Activated CD4-positive, alpha-beta memory T cell treated with anti-CD3 and anti-CD28 coated beads for 36 hours (primary cell): ENCODE data around the gene SERPINB6. TPM values are rescaled to one million over a fixed set of nuclear protein-coding genes. Genes with fewer than 3 reads are reported as not detected.

Experiments used
- CTCF ChIA-PET: fragments of 350-600 bp; sonication (Branson Sonifier 250); formaldehyde crosslinking; loops from one replicate; lab custom pipeline; 2021; ENCODE audit warnings: antibody characterized with exemption, inconsistent platforms; lab: Charles Lee
- POLR2A ChIA-PET: fragments of 350-600 bp; sonication (Branson Sonifier 250); formaldehyde crosslinking; loops from one replicate; lab custom pipeline; 2021; ENCODE audit warnings: antibody characterized with exemption; lab: Charles Lee
- DNase-seq: peaks from one replicate; pipeline ENCODE4 v3.0.0-alpha.2; 2020
- H3K27ac Mint-ChIP-seq: one replicate; pipeline ENCODE4 v1.8.0; 2021; ENCODE audit warnings: mixed read lengths
- H3K27me3 Mint-ChIP-seq: one replicate; pipeline ENCODE4 v1.8.0; 2021; ENCODE audit warnings: mixed read lengths
- H3K36me3 Mint-ChIP-seq: one replicate; pipeline ENCODE4 v1.8.0; 2021; ENCODE audit warnings: mixed read lengths
- H3K4me1 Mint-ChIP-seq: one replicate; pipeline ENCODE4 v1.8.0; 2021; ENCODE audit warnings: low read depth, mixed read lengths
- H3K4me3 Mint-ChIP-seq: one replicate; pipeline ENCODE4 v1.8.0; 2021; ENCODE audit warnings: mild to moderate bottlenecking, mixed read lengths
- H3K9me3 Mint-ChIP-seq: one replicate; pipeline ENCODE4 v1.8.0; 2021; ENCODE audit warnings: mixed read lengths
- intact Hi-C: fragments of 100-400 bp; cut with micrococcal nuclease; formaldehyde crosslinking; loops from one replicate; pipeline ENCODE4 v1.15.1; 2023
- total RNA-seq, 2 experiments: library from RNA; stranded (reverse); gene quantifications; one replicate each; pipeline ENCODE4 v1.2.3, GENCODE V29; 2021

The SERPINB6 gene
- total RNA-seq, 2 experiments from 2014 or later, result 59.0 to 64.7 TPM

- Mint-ChIP-seq H3K27me3 (no peaks in the 10 kb centered on the region), H3K4me1 (peaks cover 20% of the 10 kb centered on the region), H3K9me3 (no peaks in the 10 kb centered on the region), H3K36me3 (no peaks in the 10 kb centered on the region), H3K4me3 (peak overlapping the region; percentile 84), H3K27ac (peak overlapping the region; percentile 96)
- CTCF ChIA-PET, result interaction anchor here (1.1 to 7.2 kb wide), 12 partner anchors 11 to 197 kb away, joined by 3 to 84 read pairs (median 11); partner anchors contain the start of gene SERPINB1
- intact Hi-C loops, result loop anchor here (2.0 to 10.0 kb wide), 3 partner anchors 17 to 353 kb away; partner anchors contain the start of gene SERPINB6
- POLR2A ChIA-PET, result interaction anchor here (0.6 to 4.4 kb wide), 10 partner anchors 10 to 195 kb away, joined by 3 to 44 read pairs (median 8); partner anchors contain the start of genes SERPINB1 and SERPINB6
- no peak for DNase-seq
These were observed 16.7 kb upstream of the SERPINB6 start for GRCh38 chr6:2988094-2988425.

DNA sequence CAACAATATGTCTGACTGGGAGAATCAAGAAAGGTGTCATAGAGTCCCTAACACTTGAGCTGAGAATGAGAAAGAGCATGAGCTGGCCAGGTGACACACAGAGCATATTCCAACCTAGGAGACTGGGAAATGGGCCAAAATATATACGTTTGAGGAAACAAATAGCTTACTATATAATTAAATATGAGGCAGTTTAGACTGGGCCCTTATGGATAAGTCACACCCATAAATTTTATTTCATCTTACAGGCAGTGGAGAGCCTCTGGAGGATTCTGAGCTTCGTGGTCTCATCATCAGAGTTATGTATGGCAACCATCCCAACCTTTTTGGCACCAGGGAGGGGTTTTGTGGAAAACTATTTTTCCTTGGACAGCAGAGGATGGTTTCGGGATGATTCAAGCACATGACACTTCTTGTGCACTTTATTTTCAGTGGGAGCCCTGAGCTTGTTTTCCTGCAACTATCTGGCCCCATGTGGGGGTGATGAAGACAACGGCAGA is 15.4 kb upstream of the SERPINB6 start:
- Mint-ChIP-seq H3K27me3 (no peaks in the 10 kb centered on the region), H3K36me3 (no peaks in the 10 kb centered on the region), H3K4me1 (peaks cover 20% of the 10 kb centered on the region), H3K4me3 (no peak overlapping the region), H3K9me3 (no peaks in the 10 kb centered on the region), H3K27ac (peak overlapping the region; percentile 96)
- no peak for DNase-seq
- ChIA-PET CTCF (interaction anchor here (0.8 to 7.2 kb wide), 9 partner anchors 10 to 195 kb away, joined by 3 to 84 read pairs (median 6); partner anchors contain the start of gene SERPINB1), POLR2A (interaction anchor here (0.5 to 4.4 kb wide), 4 partner anchors 21 to 146 kb away, joined by 3 to 44 read pairs (median 14); partner anchors contain the start of gene SERPINB1)
- intact Hi-C loops, result loop anchor here (5.0 to 10.0 kb wide), 2 partner anchors 36 to 352 kb away; no protein-coding TSS in a partner anchor

DNA sequence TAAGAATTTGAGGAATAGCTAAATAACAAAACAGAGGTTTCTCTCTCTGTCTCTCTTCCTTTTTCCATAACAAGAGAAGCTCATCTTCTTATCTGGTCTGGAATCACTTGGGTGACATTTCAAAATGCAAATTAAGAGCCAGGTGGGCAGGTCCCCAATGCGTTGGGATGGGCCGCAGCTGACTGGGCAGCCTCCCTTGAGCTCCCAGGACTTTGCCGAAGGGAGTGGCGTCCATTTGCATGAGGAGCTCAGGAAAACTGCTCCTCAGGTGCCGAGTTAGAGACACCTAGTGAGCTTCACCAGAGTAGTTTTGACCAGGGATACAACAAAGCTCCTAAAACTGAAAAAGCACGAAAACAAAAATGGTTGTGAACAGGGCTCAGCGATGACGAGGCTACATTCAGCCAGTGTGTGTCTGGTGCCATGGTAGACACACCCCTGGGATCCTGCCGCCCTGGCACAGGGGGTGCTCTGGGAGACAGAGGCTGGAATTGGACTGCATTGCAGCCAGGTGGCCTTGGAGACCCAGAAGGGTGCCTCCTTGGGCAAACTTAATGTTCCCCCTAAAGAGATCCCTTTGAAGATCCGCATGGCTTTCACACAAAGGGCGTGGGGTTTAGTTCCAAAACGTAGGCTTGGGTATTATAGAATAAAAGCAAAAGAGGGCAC is 13.5 kb upstream of the SERPINB6 start:
- Mint-ChIP-seq H3K4me1 (peaks cover 19% of the 10 kb centered on the region), H3K27me3 (peaks cover 4% of the 10 kb centered on the region), H3K4me3 (no peak overlapping the region), H3K9me3 (no peaks in the 10 kb centered on the region), H3K36me3 (no peaks in the 10 kb centered on the region), H3K27ac (no peak overlapping the region)
- CTCF ChIA-PET, result interaction anchor here (0.7 to 7.2 kb wide), 4 partner anchors 33 to 138 kb away, joined by 3 to 40 read pairs (median 6); no protein-coding TSS in a partner anchor
- POLR2A ChIA-PET, result no interaction called here
- no peak for DNase-seq
- intact Hi-C loops, result loop anchor here (5.0 to 10.0 kb wide), 2 partner anchors 37 to 350 kb away; no protein-coding TSS in a partner anchor

GRCh38 chr6:2982426-2983117 is 11.2 kb upstream of the SERPINB6 start:
- no peak for DNase-seq
- no peaks in the 10 kb centered on the region for H3K9me3 Mint-ChIP-seq
- ChIA-PET CTCF (no interaction called here), POLR2A (no interaction called here)
- H3K27me3 Mint-ChIP-seq, result peaks cover 4% of the 10 kb centered on the region
- H3K4me1 Mint-ChIP-seq, result peaks cover 17% of the 10 kb centered on the region
- no peak overlapping the region for H3K27ac Mint-ChIP-seq
- H3K36me3 Mint-ChIP-seq, result no peaks in the 10 kb centered on the region
- intact Hi-C loops, result loop anchor here (10.0 kb wide), 1 partner anchor 348 kb away; no protein-coding TSS in a partner anchor
- no peak overlapping the region for H3K4me3 Mint-ChIP-seq

GRCh38 chr6:2980465-2980855 is 9.1 kb upstream of the SERPINB6 start:
- Mint-ChIP-seq H3K4me1 (peaks cover 26% of the 10 kb centered on the region), H3K9me3 (no peaks in the 10 kb centered on the region), H3K4me3 (no peak overlapping the region), H3K27me3 (peaks cover 4% of the 10 kb centered on the region), H3K36me3 (no peaks in the 10 kb centered on the region), H3K27ac (no peak overlapping the region)
- DNase-seq, result no peak
- intact Hi-C loops, result loop anchor here (10.0 kb wide), 1 partner anchor 346 kb away; no protein-coding TSS in a partner anchor
- ChIA-PET POLR2A (no interaction called here), CTCF (interaction anchor here (1.0 kb wide), 2 partner anchors 28 to 49 kb away, joined by 3 read pairs; no protein-coding TSS in a partner anchor)

GRCh38 chr6:2979819-2980464 is 8.6 kb upstream of the SERPINB6 start:
- Mint-ChIP-seq H3K4me1 (peaks cover 26% of the 10 kb centered on the region), H3K9me3 (no peaks in the 10 kb centered on the region)

GRCh38 chr6:2978923-2979322 is 7.6 kb upstream of the SERPINB6 start:
- intact Hi-C loops, result no loop called here
- Mint-ChIP-seq H3K27ac (no peak overlapping the region), H3K4me3 (no peak overlapping the region), H3K36me3 (no peaks in the 10 kb centered on the region), H3K4me1 (peaks cover 26% of the 10 kb centered on the region), H3K27me3 (peaks cover 4% of the 10 kb centered on the region), H3K9me3 (no peaks in the 10 kb centered on the region)
- ChIA-PET POLR2A (interaction anchor here (0.5 to 1.1 kb wide), 3 partner anchors 21 to 42 kb away, joined by 3 to 5 read pairs (median 4); no protein-coding TSS in a partner anchor), CTCF (interaction anchor here (4.3 kb wide), 1 partner anchor 10 kb away, joined by 28 read pairs; no protein-coding TSS in a partner anchor)
- no peak for DNase-seq

More at GRCh38 chr6:2979819-2980464, 8.6 kb upstream of the SERPINB6 start:
- Mint-ChIP-seq H3K27ac (no peak overlapping the region), H3K36me3 (no peaks in the 10 kb centered on the region), H3K4me3 (no peak overlapping the region), H3K27me3 (peaks cover 4% of the 10 kb centered on the region)
- POLR2A ChIA-PET, result no interaction called here
- DNase-seq, result no peak
- CTCF ChIA-PET, result interaction anchor here (1.0 kb wide), 2 partner anchors 28 to 49 kb away, joined by 3 read pairs; no protein-coding TSS in a partner anchor
- intact Hi-C loops, result loop anchor here (10.0 kb wide), 1 partner anchor 345 kb away; no protein-coding TSS in a partner anchor

DNA sequence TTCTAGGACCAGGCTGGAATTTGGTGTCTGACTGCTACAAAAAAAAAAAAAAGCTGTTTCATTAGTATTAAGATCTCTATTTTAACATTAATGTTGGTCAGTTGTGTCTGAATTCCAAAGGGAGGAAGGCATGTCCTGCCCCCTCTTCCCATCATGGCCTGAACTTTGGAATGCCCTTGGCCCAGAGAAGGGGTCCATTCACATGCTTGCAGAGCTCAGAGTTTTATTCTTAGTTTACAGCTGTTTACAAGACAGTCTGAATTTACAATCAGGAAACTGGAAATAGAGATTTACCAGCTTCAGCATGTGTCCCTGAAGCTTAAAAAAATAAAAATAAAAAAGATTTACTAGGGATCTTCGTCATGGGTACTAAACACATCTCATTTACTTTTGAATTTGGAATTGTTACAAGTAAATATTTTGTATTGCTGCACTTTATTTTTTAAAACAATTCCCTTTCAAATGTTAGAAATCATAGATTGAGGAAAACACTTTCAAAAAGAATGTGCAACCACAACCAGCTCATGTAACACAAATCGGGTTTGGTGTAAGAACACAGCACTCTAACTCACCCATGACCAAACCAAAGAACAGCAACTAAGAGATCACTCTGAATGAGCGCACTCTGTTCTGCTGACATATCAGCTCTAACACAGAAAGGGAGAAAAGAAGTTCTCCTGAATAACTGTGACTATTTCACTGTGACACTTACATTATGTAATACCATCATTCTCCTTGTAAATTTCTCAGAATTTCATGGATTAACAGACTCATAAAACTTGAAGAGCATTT is 6.6 kb upstream of the SERPINB6 start:
- Mint-ChIP-seq H3K27ac (peak overlapping the region; percentile 21), H3K27me3 (peaks cover 4% of the 10 kb centered on the region), H3K9me3 (no peaks in the 10 kb centered on the region), H3K4me3 (no peak overlapping the region), H3K36me3 (no peaks in the 10 kb centered on the region), H3K4me1 (peaks cover 27% of the 10 kb centered on the region)
- ChIA-PET POLR2A (interaction anchor here (0.8 to 1.5 kb wide), 4 partner anchors 11 to 41 kb away, joined by 3 to 5 read pairs (median 4); no protein-coding TSS in a partner anchor), CTCF (interaction anchor here (0.9 to 4.3 kb wide), 4 partner anchors 11 to 207 kb away, joined by 3 to 28 read pairs (median 6); no protein-coding TSS in a partner anchor)
- intact Hi-C loops, result loop anchor here (2.0 kb wide), 1 partner anchor 37 kb away; no protein-coding TSS in a partner anchor
- no peak for DNase-seq

DNA sequence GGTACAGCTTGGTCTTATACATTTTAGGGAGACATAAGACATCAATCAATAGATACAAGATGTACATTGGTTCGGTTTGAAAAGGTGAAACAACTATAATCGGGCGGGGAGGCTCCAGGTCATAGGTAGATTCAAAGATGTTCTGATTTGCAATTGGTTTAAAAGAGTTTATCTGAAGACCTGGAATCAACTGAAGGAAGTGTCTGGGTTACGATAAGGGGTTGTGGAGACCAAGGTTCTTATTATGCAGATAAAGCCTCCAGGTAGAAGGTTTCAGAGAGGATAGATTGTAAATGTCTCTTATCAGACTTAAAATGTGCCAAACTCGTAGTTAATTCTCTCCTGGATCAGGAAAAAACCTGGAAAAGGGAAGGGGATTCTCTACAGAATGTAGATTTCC is 5.9 kb upstream of the SERPINB6 start:
- Mint-ChIP-seq H3K36me3 (no peaks in the 10 kb centered on the region), H3K9me3 (no peaks in the 10 kb centered on the region), H3K4me1 (peaks cover 34% of the 10 kb centered on the region), H3K27me3 (peaks cover 8% of the 10 kb centered on the region), H3K27ac (peak overlapping the region; percentile 88), H3K4me3 (peak overlapping the region; percentile 11)
- no peak for DNase-seq
- intact Hi-C loops, result loop anchor here (2.0 kb wide), 1 partner anchor 36 kb away; no protein-coding TSS in a partner anchor
- ChIA-PET CTCF (interaction anchor here (0.9 to 4.3 kb wide), 3 partner anchors 11 to 44 kb away, joined by 3 to 28 read pairs (median 10); no protein-coding TSS in a partner anchor), POLR2A (interaction anchor here (1.5 to 1.9 kb wide), 2 partner anchors 13 to 40 kb away, joined by 4 to 9 read pairs; no protein-coding TSS in a partner anchor)

GRCh38 chr6:2976571-2977085 is 5.3 kb upstream of the SERPINB6 start:
- DNase-seq, result peak; percentile 33
- ChIA-PET CTCF (interaction anchor here (1.3 to 4.3 kb wide), 3 partner anchors 12 to 131 kb away, joined by 4 to 28 read pairs (median 5); no protein-coding TSS in a partner anchor), POLR2A (interaction anchor here (0.9 to 1.9 kb wide), 2 partner anchors 12 to 40 kb away, joined by 3 to 9 read pairs; no protein-coding TSS in a partner anchor)
- intact Hi-C loops, result loop anchor here (1.0 to 2.0 kb wide), 2 partner anchors 36 to 182 kb away; no protein-coding TSS in a partner anchor
- Mint-ChIP-seq H3K27me3 (peaks cover 8% of the 10 kb centered on the region), H3K4me1 (peaks cover 40% of the 10 kb centered on the region), H3K36me3 (no peaks in the 10 kb centered on the region), H3K4me3 (no peak overlapping the region), H3K9me3 (no peaks in the 10 kb centered on the region), H3K27ac (peak overlapping the region; percentile 88)
